Ascending aorta (tissue), 2 donors: Measurements from ENCODE around the gene NLRC3. TPM values are rescaled to one million over a fixed set of nuclear protein-coding genes. Genes with fewer than 3 reads are reported as not detected.
A peak's percentile ranks its signal among the peaks of the same experiment; 100 is the strongest.

Source experiments
- DNase-seq, 2 donors: peaks; one replicate each; pipeline ENCODE4 v3.0.0-alpha.2; 2019; ENCODE audit warnings: low spot score in 2 of 2
- H3K27ac ChIP-seq, 2 donors: fragments of 200-600 bp; sonication (generic); one replicate each; pipeline ENCODE4 v1.5.1; 2016 to 2017; ENCODE audit warnings: mild to moderate bottlenecking in 1 of 2
- H3K27me3 ChIP-seq: fragments of 200-600 bp; sonication (generic); one replicate; pipeline ENCODE4 v1.5.1; 2017
- H3K36me3 ChIP-seq, 2 donors: fragments of 200-600 bp; sonication (generic); one replicate each; pipeline ENCODE4 v1.5.1; 2016
- H3K4me1 ChIP-seq, 2 donors: fragments of 200-600 bp; sonication (generic); one replicate each; pipeline ENCODE4 v1.5.1; 2016 to 2017; ENCODE audit warnings: mild to moderate bottlenecking in 1 of 2
- H3K4me3 ChIP-seq, 2 donors: fragments of 200-600 bp; sonication (generic); one replicate each; pipeline ENCODE4 v1.5.1; 2016 to 2017; ENCODE audit warnings: mild to moderate bottlenecking in 1 of 2
- H3K9me3 ChIP-seq, 2 donors: fragments of 200-600 bp; sonication (generic); one replicate each; pipeline ENCODE4 v1.5.1; 2016
- intact Hi-C: fragments of 100-400 bp; cut with DNase I; formaldehyde crosslinking; loops from one replicate; pipeline ENCODE4 v1.15.1; 2023
- total RNA-seq: library from RNA; depleted of rRNA; stranded (reverse); fragments of >200 nt; gene quantifications from one replicate; pipeline ENCODE4 v1.1.0, GENCODE V29; 2016
- TF ChIP-seq, protein P1 (sequence below), 3 experiments: fragments of 200-600 bp in 2 of 3; fragments of 450-650 bp in 1 of 3; sonication (generic) in 2 of 3; IDR thresholded peaks; one replicate each; pipeline ENCODE4 v1.5.1; 2016 to 2019; ENCODE audit warnings: antibody characterized with exemption in 3 of 3, mild to moderate bottlenecking in 1 of 3, moderate library complexity in 1 of 3

The NLRC3 gene
- total RNA-seq, 1 donor from 2014 or later: 2.1 TPM

DNA sequence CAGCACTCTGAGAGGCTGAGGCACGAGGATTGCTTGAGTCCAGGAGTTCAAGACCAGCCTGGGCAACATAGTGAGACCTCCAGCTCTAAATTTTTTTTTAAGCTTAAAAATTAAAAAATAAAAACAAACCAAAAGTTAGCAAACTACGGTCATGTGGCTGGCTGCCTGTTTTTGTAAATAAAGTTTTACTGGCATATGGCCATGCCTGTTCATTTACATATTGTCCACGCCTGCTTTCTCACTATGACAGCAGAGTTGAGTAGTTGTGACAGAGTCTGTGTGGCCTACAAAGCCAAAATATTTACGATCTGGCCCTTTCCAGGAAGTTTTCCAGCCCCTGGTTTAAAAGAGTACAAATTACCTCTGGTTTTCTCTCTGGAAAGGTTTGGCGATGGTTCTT lies 30.9 kb upstream of the NLRC3 start:
- DNase-seq: no peak
- H3K9me3 ChIP-seq: no peaks in the 10 kb centered on the region
- H3K36me3 ChIP-seq: peaks cover 9 to 19% of the 10 kb centered on the region in 2 donors
- intact Hi-C loops: no loop called here
- H3K27me3 ChIP-seq: no peaks in the 10 kb centered on the region
- H3K4me1 ChIP-seq: peaks cover 0 to 11% of the 10 kb centered on the region in 2 donors
- H3K27ac ChIP-seq: no peak overlapping the region
- TF ChIP-seq, protein P1, sequence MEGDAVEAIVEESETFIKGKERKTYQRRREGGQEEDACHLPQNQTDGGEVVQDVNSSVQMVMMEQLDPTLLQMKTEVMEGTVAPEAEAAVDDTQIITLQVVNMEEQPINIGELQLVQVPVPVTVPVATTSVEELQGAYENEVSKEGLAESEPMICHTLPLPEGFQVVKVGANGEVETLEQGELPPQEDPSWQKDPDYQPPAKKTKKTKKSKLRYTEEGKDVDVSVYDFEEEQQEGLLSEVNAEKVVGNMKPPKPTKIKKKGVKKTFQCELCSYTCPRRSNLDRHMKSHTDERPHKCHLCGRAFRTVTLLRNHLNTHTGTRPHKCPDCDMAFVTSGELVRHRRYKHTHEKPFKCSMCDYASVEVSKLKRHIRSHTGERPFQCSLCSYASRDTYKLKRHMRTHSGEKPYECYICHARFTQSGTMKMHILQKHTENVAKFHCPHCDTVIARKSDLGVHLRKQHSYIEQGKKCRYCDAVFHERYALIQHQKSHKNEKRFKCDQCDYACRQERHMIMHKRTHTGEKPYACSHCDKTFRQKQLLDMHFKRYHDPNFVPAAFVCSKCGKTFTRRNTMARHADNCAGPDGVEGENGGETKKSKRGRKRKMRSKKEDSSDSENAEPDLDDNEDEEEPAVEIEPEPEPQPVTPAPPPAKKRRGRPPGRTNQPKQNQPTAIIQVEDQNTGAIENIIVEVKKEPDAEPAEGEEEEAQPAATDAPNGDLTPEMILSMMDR (IDR thresholded peaks at IDR 0.05): no peak
- no peak overlapping the region for H3K4me3 ChIP-seq

DNA sequence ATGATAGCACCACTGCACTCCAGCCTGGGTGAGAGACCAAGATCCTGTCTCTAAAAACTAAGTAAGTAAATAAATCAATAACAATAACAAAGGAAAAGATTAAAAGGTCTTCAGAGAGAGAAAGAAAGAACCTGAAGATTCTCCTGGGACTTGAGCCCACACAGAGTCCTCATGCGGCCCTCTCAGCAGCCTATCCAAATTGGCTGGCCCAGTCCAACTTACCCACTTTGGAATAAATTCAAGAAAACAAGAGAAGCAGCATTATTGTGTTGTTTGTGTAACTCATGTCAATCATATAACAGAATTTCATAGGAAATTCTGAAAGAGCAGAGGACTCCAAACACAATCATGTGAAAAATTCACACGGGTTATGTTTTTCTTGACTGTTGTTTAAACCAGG lies 30.4 kb upstream of the NLRC3 start:
- no peak overlapping the region for H3K4me3 ChIP-seq
- TF ChIP-seq, protein P1 (IDR thresholded peaks at IDR 0.05): no peak
- peaks cover 9 to 23% of the 10 kb centered on the region in 2 donors for H3K36me3 ChIP-seq
- no peak overlapping the region for H3K27ac ChIP-seq
- no peaks in the 10 kb centered on the region for H3K9me3 ChIP-seq
- no peaks in the 10 kb centered on the region for H3K27me3 ChIP-seq
- H3K4me1 ChIP-seq: peaks cover 0 to 8% of the 10 kb centered on the region in 2 donors
- no peak for DNase-seq
- intact Hi-C loops: no loop called here

DNA sequence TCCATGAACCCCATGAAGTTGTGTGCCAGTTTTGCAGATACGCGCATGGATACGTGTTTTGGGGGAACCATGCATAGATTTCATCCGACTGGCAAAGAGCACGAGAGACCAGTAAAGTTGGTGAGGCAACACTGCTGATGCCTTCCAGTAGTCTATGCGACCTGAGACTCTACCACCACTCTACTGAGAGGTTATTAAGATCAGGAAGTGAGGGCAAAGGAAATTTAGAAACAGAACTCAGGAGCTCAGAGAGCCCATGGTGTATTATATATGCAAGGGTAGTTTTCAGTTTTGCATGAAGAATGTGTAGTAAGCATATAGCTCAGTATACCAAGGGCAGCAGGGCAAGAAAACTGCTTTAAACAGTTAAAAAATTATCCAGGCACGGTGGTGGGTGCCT lies 30.0 kb upstream of the NLRC3 start:
- Histone ChIP-seq H3K4me3 (no peak overlapping the region), H3K4me1 (peaks cover 0 to 3% of the 10 kb centered on the region in 2 donors), H3K27ac (no peak overlapping the region), H3K36me3 (peaks cover 12 to 23% of the 10 kb centered on the region in 2 donors), H3K9me3 (no peaks in the 10 kb centered on the region), H3K27me3 (no peaks in the 10 kb centered on the region)
- intact Hi-C loops: no loop called here
- TF ChIP-seq, protein P1 (IDR thresholded peaks at IDR 0.05): no peak
- no peak for DNase-seq

DNA sequence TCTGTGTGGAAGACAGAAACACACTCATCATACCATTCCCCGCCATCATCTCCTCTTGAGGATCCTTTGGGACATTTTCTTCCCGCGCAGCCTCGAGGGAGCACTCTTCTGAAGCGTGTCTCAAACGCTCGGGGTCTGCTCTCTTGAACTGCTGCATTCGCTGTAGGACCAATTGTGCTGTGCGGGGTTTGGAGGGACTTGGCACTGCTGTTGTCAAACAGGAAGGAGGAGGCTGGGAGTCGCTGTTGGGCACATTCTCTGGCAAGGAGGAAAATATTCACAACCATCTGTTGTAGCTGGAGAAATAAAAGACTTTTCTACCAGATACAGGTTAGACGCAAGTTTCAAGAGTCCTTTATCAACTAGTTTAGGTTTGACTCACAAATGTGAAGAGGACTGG lies 29.2 kb upstream of the NLRC3 start:
- Histone ChIP-seq H3K36me3 (peaks cover 13 to 25% of the 10 kb centered on the region in 2 donors), H3K4me1 (peaks cover 0 to 2% of the 10 kb centered on the region in 2 donors), H3K9me3 (no peaks in the 10 kb centered on the region), H3K4me3 (no peak overlapping the region), H3K27ac (no peak overlapping the region), H3K27me3 (no peaks in the 10 kb centered on the region)
- TF ChIP-seq, protein P1 (IDR thresholded peaks at IDR 0.05): no peak
- peak in 1 of 2 donors; percentile 24 for DNase-seq
- intact Hi-C loops: no loop called here

DNA sequence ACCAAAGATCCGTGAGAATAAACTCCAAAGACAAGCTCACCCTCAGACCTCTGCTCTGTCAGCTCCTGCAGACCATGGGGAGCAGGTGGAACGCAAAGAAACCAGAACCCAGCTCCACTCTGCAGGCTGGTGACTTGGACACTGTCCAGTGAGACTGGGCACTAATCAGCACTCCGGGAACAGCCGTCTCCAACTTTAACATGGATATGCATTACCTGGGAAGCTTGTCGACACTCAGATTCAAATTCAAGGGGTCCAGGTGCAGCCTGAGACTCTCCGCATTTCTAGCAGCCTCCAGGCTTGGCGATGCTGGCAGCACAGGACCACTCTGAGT lies 25.1 kb upstream of the NLRC3 start:
- Histone ChIP-seq H3K27me3 (no peaks in the 10 kb centered on the region), H3K4me3 (no peak overlapping the region), H3K27ac (no peak overlapping the region), H3K36me3 (peaks cover 17 to 33% of the 10 kb centered on the region in 2 donors), H3K9me3 (no peaks in the 10 kb centered on the region), H3K4me1 (no peaks in the 10 kb centered on the region)
- TF ChIP-seq, protein P1 (IDR thresholded peaks at IDR 0.05): no peak
- intact Hi-C loops: no loop called here
- no peak for DNase-seq
